WTC11 (cell line): Measurements from ENCODE around the gene EDN2.

Source experiments
- CTCF ChIP-seq: fragments of 200-600 bp; IDR thresholded peaks from 2 replicates; pipeline ENCODE4 v1.8.0; 2022; ENCODE audit warnings: antibody characterized with exemption
- FOXK1 ChIP-seq: sonication (generic); formaldehyde crosslinking; IDR thresholded peaks from 2 replicates; pipeline ENCODE4 v1.8.0; 2022; ENCODE audit warnings: mild to moderate bottlenecking, moderate library complexity, missing genetic modification reagents
- ZNF317 ChIP-seq: sonication (generic); formaldehyde crosslinking; IDR thresholded peaks from 2 replicates; pipeline ENCODE4 v1.8.1; 2023; ENCODE audit warnings: low read depth, mild to moderate bottlenecking, moderate library complexity, missing genetic modification reagents, borderline replicate concordance

- no peak for TF ChIP-seq ZNF317 (CRISPR knock-in tag)
- no peak for TF ChIP-seq FOXK1 (CRISPR knock-in tag)
- no peak for TF ChIP-seq CTCF
Observed at GRCh38 chr1:41511239-41511540, 26.7 kb upstream of the EDN2 start.
